ENCODE measurements around the gene CSE1L.
A peak's percentile ranks its signal among the peaks of the same experiment; 100 is the strongest.
"Not testable (repeated sequence)": the region's sequence is repeated elsewhere in the genome, so short reads cannot be mapped to it uniquely, and the experiment has no call there.

Gene CSE1L

GRCh38 chr20:49024220-49024619 lies 21.9 kb upstream of the CSE1L start:
- no peak for DNase-seq (ENCODE audit: low read depth)
- no peak for TF ChIP-seq CTCF (IDR thresholded peaks at IDR 0.05; ENCODE audit: control insufficient read depth, insufficient read depth, low read depth, low read length, missing control alignments)
- no peak overlapping the region for H3K4me3 ChIP-seq (ENCODE audit: control insufficient read depth, low read depth, low read length)

- not testable (repeated sequence) for DNase-seq (ENCODE audit: low read depth)
Measured at GRCh38 chr20:49028177-49028576, 17.9 kb upstream of the CSE1L start.

GRCh38 chr20:49028684-49029083 lies 17.4 kb upstream of the CSE1L start:
- DNase-seq (ENCODE audit: low read depth): peak; percentile 25
- TF ChIP-seq CTCF (IDR thresholded peaks at IDR 0.05; ENCODE audit: control insufficient read depth, insufficient read depth, low read depth, low read length, missing control alignments): peak; percentile 59

More at GRCh38 chr20:49028177-49028576, 17.9 kb upstream of the CSE1L start:
- not testable (repeated sequence) for H3K4me3 ChIP-seq (ENCODE audit: control insufficient read depth, low read depth, low read length)

GRCh38 chr20:49029203-49029602 lies 16.9 kb upstream of the CSE1L start:
- no peak for TF ChIP-seq CTCF (IDR thresholded peaks at IDR 0.05; ENCODE audit: control insufficient read depth, insufficient read depth, low read depth, low read length, missing control alignments)
- no peak overlapping the region for H3K4me3 ChIP-seq (ENCODE audit: control insufficient read depth, low read depth, low read length)
- DNase-seq (ENCODE audit: low read depth): peak; percentile 70

More at GRCh38 chr20:49028684-49029083, 17.4 kb upstream of the CSE1L start:
- H3K4me3 ChIP-seq (ENCODE audit: control insufficient read depth, low read depth, low read length): no peak overlapping the region

- no peak for TF ChIP-seq CTCF (IDR thresholded peaks at IDR 0.05; ENCODE audit: control insufficient read depth, insufficient read depth, low read depth, low read length, missing control alignments)
Measured at GRCh38 chr20:49030954-49031619, 15.0 kb upstream of the CSE1L start.

GRCh38 chr20:49032455-49032854 lies 13.7 kb upstream of the CSE1L start:
- H3K4me3 ChIP-seq (ENCODE audit: control insufficient read depth, low read depth, low read length): no peak overlapping the region
- DNase-seq (ENCODE audit: low read depth): no peak
- no peak for TF ChIP-seq CTCF (IDR thresholded peaks at IDR 0.05; ENCODE audit: control insufficient read depth, insufficient read depth, low read depth, low read length, missing control alignments)

More at GRCh38 chr20:49030954-49031619, 15.0 kb upstream of the CSE1L start:
- no peak overlapping the region for H3K4me3 ChIP-seq (ENCODE audit: control insufficient read depth, low read depth, low read length)
- DNase-seq (ENCODE audit: low read depth): no peak

- TF ChIP-seq CTCF (IDR thresholded peaks at IDR 0.05; ENCODE audit: control insufficient read depth, insufficient read depth, low read depth, low read length, missing control alignments): no peak
- no peak for DNase-seq (ENCODE audit: low read depth)
- no peak overlapping the region for H3K4me3 ChIP-seq (ENCODE audit: control insufficient read depth, low read depth, low read length)
Measured at GRCh38 chr20:49034070-49034732, 11.9 kb upstream of the CSE1L start.
